ENCODE data around the gene RMDN3.

RMDN3 gene

DNA sequence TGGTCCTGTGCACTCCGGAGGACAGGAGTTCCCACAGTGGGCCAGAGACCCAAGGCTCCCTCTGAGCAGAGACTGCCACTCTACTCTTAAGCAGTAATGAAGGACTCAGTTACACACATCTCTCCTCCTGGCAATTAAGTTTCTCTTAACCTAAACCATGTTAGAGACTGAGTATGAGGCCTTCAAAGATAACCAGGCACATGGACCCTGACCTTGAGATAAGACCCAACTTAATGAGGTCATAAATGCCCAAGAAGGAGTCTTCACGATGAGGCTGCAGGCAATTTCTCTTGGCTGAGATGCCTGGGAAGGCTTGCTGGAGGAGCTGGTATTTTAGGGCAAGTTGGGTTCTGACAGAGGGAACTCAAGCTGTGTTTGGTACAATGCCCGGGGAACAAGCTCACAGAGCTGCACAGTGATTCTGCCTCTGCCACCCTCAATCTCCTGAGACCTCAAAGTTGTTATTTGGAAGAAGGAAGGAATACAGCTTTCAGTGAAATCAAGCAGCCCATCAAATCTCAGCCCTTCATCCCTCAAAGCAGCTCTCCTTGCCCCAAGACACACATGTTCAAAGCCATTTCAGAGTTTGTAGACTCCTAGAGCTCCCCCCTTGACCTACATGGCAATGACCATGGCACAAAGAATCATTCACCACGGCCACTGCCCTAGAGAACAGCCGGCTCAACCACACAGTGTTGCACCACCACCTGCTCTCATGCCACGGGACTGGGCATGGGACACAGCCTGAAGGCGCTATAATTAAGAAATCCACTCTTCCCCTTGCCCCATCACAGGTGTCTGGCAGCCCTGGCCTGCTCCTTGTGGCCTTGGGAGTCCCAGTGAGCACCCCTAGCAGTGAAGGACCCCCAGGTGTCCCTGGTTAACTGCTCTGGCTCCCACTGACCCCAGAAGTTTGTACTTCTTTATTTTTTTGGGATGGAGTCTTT, 7.1 kb downstream of the RMDN3 start:
- no peak for DNase-seq

DNA sequence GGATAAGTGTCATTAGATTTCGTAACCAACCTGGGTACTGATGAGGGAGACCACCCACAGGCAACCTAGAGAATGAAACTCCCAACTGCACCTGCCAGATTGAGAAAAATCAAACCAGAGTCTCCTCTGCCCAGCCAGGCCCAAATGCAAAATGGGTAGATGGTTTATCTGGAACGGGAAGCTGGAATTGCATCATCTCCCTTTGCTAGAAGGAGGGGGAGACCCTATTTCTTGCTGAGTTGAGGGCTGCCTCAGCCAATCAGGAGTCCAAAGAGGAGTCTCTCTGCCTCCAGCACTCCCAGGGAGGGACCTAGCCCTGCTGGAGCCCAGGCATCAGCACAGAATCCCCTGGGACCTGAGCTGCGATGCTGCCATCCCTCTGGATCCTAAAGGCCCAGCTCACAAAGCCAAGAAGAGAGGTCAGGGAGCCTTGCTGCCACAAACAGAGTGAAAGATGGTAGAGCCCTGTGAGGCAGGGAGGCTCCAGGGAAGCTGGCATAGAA, 8.1 kb downstream of the RMDN3 start:
- DNase-seq = no peak

DNA sequence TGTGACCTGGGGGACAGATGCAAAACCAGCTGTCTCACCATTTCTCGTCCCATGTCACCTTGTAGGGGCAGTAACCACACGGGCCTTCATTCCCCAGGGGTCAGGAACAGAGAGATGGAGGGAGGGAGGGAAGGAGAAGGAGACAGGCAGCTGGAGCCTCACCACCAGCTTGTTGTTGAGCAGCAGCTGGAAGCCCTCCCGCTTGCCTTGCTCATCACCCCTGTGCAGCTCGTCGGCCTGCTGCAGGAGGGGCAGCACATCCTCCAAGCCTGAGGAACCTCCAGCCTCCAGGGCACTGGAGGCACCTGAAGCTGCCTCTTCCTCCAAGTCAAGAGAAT, 10.3 kb downstream of the RMDN3 start:
- DNase-seq = no peak

DNA sequence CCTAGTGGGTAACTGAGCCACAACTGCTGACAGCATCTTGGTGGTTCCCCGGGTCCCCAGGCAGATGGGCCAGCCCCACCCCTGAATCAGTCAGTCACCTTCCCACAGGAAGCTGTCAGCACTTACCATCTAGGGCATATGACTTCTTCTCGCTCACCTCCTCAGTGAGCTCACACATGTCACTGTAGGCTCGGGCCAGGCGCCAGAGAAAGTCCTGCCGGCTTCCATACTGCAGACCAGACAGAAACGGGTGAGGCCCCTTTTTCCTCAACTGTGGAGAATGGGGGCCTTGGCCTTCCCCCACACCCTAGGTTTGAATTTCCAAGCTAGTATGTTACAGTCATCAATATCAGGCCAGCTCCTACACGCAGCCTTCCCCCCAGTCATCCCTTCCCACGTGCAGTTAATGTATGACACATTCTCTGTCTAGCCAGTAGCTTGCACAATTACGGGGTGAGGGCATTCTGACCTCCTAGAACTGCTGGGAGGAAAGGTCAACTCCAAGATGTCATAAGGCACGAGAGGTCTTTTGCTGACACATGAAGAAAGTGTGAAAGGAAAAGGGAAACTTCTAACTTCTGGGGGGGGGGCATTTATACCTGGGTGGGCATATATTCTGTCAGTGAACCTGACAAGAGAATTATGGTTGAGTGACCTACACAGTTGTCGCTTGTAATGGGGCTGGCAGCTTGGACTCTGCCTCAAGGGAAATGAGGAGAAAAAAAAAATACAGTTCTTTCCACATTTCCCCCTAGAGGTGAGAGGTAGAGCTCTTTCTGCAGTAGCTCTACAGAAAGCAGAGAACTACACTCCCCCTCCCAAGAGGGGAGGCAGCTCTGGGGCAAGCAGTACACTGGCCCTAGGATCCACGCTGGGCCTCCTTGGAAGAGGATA, 10.9 kb downstream of the RMDN3 start:
- DNase-seq = peak; percentile 47 to 79 (median 61)

DNA sequence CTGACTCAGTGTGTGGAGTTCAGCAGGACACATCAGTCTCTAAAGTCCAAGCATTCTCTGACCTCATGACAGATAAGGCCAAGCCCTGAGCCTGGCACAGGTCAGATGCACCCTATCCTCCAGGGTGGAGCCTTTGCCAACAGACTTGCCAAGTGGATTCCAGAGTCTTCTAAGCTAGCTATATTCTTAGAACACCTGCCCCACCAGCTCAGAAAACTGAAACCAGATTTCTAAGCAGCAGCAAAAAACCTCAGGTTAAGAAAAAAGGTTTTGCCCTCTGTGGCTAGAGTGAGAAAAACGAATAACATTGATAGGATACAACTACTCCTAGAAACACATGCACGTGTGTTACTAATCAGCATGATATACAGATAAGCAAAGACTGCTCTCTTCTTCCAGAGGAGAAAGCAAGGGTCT, 11.6 kb downstream of the RMDN3 start:
- DNase-seq = no peak

DNA sequence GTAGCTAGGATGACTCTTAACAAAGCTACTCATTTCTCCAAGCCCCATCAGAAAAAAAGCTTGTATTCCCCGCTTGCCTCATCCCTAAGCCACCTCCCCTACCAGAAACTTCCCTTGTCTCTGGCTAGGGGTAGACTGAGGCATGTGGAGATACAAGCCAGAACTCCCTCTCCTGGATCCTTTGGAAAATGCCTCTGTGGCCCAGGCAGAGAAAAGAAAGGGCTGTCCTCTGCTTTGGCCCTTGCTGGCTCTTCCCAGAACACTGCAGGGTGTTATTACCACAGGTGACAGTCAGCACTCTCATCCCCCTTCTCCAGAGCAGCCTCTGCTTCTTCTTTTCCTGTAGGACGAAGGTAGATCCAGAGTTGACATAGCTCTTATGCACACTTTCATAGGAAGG, 15.2 kb downstream of the RMDN3 start:
- no peak for DNase-seq

DNA sequence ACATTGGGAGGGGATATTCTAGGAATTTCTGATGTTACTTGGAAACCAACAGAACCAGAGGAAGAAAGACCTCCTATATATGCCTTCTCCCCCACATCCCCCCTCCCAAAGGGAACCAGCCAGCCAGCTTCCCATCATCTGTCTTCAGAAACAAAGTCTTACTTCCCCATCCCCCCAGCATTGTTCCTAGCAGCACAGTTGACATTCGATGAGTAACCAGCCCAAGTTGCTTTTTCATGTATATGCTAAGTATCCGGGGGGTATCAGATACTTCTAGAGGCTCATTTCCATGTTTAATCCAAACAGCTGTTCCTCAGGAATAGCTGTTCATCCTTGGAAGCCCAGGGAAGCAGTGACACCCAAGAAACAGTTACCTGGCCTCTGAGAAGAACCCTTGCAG, 16.0 kb downstream of the RMDN3 start:
- no peak for DNase-seq

DNA sequence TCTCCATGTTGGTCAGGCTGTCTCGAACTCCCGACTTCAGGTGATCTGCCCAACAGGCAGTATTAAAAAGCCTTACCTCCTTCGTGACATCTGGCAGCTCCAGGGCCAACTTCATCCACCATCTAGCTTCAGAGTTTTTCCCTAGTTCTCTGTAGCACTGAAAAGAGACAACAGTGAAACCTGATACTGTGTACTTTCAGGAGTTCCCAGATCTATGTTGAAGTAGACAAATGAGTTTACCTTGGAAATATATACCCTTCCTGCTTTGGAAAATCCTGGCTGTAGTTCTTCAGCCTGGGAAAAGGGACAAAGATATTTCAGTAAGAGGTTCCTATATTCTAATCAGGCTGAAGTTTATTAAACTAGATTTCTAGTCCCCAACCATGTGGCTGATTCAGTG, 18.0 kb downstream of the RMDN3 start:
- no peak for DNase-seq

DNA sequence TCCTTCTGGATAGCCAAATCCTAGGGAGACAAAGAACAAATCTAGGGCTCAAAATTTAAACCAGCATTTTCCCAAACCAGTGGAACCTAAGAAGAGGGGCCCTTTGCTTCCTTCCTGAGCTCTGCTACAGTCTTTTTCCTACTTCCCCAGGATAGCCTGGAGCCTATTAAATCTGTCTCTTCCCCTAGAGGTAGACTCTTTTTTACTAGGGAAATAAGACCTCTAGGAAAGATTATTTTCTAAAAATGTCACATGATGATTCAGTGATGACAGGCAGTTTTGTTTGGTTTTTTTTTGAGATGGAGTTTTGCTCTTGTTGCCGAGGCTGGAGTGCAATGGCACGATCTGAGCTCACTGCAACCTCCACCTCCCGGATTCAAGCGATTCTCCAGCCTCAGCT, 18.5 kb downstream of the RMDN3 start:
- no peak for DNase-seq

DNA sequence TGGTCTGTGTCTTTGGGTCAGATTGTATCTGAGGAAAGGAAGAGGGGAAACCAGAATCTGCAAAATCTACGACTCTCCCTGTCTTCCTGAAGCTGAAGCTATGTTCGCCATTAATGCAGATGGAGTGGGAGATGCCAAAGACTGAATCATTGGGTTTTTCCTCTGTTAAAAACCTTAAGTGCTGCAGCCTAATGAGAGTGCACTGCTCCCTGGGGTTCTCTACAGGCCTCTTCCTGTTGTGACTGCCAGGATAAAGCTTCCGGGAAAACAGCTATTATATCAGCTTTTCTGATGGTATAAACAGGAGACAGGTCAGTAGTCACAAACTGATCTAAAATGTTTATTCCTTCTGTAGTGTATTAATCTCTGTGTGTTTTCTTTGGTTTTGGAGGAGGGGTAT, 24.0 kb downstream of the RMDN3 start:
- no peak for DNase-seq

DNA sequence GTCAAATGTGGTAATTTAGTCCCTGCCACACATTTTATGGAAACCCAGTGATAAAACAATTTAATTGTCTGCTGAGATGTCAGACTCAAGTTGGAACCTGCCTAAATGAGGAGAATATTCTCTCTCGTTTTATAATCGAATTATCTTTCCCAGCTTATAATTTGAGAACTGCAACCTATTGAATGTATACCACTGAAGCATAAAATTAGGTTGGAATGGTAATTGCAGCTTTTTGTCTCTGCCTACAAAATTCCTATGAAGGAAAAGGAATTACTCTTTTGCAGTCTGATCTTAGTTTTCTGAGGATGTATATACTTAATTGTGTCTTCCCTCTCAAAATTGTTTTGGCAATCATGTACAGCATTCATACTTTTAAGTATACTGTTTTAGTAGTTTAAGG, 31.1 kb downstream of the RMDN3 start:
- DNase-seq = no peak

DNA sequence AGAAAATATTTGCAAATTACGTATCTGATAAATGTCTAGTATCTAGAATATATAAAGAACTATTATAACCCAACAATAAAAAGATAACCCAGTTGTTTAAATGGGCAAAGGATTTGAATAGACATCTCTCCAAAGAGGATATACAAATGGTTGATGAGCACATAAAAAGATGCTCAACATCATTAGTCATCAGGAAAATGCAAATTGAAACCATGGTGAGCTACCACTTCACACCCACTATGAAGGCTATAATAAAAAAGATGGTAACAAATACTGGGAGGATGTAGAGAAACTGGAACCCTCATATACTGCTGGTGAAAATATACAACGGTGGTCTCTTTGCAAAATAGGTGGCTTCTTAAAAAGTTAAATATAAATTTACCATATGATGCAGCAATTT, 32.1 kb downstream of the RMDN3 start:
- no peak for DNase-seq

DNA sequence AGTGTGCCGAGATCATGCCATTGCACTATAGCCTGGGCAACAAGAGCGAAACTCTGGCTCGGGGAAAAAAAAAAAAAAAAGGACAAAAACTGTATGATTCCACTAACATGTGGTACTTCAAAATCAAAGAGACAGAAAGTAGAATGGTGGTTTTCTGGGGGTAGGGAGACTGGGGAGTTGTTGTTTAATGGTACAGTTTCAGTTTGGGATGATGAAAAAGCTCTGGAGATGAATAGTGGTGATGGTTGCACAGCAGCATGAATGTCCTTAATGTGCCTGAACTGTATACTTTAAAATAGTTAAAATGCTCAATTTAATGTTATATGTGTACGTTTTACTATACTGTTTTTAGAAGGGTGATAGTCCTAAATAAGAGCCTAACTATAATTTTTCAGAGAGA, 32.7 kb downstream of the RMDN3 start:
- no peak for DNase-seq

DNA sequence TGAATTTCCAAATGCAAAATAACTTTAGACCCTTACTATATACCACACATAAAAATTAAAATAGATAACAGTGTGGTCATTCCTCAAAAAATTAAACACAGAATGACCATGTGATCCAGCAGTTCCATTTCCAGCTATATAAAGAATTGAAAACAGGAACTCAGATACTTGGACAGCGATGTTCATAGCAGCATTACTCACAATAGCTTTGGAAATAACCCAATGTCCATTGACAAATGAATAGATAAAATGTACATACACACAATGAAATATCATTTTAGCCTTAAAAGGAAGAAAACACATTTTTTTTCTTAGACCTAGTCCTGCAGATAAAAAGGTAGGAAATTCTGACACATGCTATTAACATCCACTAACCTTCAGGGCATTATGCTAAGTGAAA, 33.4 kb downstream of the RMDN3 start:
- no peak for DNase-seq

DNA sequence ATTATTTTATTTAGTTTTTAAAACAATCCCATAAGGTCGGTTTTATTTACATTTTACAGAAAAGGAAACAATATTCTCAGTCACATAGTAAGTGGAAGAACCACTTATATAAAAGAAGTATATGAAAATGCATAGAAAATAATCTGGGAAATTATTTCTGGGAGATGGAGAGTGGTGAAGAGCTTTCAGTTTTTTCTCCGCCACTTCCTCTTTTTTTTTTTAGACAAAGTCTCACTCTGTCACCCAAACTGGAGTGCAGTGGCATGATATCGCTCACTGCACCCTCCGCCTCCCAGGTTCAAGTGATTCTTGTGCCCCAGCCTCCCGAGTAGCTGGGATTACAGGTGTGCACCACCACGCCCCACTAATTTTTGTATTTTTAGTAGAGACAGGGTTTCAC, 38.9 kb downstream of the RMDN3 start:
- DNase-seq = no peak

DNA sequence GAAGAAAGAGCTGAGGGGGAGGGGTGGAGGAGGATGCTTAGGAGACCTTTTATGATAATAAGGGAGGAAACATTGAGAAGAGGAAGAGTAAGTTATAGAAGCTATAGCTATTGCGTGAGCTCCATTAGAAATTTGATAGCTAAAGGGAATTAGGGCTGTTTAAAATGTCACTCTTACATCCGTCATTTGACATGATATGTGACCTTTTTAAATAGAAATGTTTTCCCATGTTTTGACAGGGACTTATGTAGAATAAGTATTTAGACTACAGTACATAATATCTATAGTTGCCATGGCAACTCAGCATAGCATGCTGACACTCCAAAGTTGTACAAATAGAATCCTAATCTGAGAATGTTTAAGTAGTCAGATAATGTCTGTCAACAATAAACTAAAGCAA, 40.9 kb downstream of the RMDN3 start:
- DNase-seq = no peak

DNA sequence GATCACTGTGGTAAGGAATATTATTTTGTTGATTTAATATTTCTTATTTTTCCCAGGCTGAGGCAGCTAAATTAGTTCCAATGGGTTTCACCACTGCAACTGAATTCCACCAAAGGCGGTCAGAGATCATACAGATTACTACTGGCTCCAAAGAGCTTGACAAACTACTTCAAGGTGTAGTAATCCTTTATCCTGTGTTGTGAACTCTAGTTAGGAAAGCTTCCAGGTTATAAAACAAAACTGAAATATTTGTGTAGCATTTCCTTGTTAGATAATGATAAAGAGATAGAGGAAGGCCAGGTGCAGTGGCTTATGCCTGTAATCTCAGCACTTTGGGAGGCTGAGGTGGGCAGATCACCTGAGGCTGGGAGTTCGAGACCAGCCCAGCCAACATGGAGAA, 48.9 kb downstream of the RMDN3 start:
- no peak for DNase-seq

DNA sequence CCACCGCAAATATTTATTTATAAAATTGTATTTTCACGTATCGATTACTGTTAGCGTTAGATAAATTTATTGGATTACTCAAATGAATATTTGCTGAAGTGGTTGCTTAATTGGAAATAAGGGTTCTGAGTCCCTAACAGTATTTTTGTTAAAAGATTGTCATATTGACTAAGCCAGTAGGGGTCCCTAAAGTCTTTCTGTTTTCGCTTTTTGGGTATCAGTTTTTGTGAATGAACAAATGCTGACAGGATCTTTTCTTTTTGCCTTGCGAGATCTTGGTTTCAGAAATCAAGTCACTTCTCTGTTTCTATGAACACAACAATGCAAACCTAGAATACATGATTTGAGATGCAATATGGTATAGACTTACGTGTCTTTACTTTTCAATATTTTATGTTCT, 53.0 kb downstream of the RMDN3 start:
- DNase-seq = no peak

DNA sequence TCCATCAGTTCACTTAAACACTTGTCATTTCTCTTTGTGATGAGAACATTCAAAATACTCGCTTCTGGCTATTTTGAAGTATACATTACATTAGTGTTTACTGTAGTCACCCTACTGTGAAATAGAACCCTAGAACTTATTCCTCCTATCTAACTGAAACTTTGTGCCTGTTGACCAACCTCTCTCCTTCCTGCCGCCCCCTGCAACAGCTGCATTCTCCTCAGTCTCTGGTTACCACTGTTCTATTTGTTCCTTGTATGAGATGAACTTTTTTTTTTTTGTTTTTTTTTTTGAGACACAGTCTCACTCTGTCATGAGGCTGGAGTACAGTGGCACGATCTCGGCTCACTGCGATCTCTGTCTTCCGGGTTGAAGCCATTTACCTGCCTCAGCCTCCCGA, 57.1 kb downstream of the RMDN3 start:
- DNase-seq = no peak

DNA sequence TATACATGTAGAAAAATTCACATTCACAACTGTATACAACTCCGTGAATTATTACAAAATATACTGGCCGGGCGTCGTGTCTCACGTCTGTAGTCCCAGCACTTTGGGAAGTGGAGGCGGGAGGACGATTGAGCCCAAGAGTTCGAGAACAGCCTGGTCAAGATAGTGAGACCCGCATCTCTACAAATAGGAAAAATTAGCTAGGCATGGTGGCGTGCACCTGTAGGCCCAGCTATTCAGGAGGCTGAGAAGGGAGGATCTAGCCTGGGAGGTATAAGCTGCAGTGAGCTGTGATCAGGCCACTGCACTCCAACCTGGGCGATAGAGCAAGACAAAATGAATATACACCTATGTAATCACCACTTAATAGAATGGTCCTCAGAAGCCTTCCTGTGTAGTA, 58.8 kb downstream of the RMDN3 start:
- DNase-seq = no peak

DNA sequence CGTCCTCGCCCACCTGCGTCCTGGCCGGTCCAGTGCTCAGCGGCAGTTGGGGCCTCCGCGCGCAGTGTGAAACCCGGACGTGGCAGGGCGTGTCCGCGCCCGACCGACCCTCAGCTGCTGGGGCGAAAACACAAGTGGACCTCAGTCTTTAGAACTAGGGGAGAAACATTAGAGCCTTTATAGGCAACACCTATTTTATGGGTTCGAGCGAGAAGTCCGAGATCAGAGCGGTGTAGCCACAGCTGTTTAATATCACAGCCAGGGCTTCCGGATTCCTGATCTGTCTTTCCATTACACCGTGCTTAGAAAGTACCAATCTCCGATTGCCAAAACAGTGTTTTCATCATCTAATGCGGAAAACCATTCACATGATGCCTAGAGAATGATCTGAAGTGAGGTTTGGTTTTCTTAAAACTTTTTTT, 59.6 kb downstream of the RMDN3 start:
- no peak for DNase-seq

DNA sequence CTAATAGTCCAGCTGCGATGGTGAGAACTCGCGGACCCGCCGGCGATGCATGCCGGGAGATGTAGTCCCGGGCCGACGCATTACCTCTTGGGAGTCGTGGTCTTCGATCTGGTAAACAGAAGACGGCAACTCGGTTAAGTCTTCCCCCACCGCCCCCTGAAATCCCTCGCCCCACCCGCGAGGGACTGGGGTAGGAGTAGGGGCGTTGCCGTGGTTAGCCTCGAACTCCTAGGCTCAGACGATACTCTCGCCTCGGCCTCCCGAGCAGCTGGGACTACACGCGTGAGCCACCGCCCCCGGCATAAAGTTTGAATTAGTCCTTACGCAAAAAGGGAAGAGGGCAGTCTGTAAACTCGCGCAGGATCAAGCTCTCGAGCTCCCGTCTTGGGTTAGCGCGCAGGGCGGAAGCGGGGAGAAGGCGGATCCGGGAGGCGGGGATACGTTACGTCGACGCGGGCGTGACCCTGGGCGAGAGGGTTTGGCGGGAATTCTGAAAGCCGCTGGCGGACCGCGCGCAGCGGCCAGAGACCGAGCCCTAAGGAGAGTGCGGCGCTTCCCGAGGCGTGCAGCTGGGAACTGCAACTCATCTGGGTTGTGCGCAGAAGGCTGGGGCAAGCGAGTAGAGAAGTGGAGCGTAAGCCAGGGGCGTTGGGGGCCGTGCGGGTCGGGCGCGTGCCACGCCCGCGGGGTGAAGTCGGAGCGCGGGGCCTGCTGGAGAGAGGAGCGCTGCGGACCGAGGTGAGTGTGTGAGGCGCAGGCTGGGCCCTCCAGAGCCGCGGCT, 60.2 kb downstream of the RMDN3 start, which contains the start of gene RAD51:
Gene RAD51, plus strand, starts transcription at position 487 of the 781 bp plus-strand sequence. CDS start 3,585 bp downstream, outside the sequence.
- DNase-seq = peak; percentile 82 to 93 (median 87)
